ENCODE measurements around the gene CSMD2.

CSMD2 gene

DNA sequence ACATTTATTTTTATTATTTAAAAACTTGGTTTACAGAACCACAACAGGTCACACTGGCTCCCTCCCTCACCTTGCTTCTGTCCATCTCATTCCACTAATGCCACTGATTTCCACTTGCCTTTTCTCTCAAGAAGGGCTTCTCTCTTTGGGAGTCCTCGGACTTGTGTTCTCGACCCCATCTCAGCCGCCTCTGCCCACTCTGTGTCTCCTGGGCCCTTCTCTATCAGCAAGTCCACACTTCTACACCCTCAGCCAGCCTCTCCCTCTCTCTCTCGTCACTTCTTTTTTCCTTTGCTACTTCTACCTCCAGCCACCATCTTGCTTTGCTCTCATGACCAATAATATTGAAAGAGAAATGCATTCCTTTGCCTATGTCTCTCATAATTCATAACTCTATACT lies 171.7 kb downstream of the CSMD2 start:
- no peak for DNase-seq

- no peak for DNase-seq
Observed at GRCh38 chr1:33990281-33990680, 174.7 kb downstream of the CSMD2 start.

- DNase-seq = no peak
Observed at GRCh38 chr1:33988161-33988560, 176.9 kb downstream of the CSMD2 start.

DNA sequence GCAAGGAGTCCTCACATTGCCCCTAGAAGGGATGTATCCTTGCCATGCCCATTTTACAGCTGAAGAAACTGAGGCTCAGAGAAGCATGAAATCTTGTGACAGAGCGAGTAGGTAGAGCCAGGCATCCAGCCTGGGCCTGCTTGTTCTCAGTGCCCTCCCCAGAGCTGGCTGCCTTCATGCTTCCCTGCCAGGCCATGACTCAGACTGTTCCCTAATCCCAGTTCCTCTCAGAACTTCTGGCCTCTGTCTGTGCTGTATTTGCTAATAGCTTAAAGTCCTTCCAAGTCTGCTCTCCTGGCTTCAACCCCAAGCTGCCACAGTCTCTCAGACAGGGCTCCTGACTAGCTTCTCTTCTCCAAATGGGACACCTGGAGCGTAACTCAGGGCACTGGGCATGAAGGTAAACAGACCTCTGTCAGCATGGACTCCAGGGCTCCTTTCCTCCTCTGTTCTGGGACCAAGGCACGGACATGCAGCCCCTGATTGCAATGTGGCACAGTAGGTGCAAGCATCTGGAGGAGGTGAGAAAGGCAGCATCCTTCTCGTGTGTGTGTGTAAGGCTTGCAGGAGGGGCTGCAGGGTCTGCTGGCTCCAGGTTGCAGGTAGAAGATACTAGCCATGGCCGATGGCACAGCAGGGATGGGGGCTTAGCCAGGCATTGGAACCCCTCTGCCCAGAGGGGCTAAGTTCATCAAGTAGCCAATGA lies 178.5 kb downstream of the CSMD2 start:
- DNase-seq = no peak

DNA sequence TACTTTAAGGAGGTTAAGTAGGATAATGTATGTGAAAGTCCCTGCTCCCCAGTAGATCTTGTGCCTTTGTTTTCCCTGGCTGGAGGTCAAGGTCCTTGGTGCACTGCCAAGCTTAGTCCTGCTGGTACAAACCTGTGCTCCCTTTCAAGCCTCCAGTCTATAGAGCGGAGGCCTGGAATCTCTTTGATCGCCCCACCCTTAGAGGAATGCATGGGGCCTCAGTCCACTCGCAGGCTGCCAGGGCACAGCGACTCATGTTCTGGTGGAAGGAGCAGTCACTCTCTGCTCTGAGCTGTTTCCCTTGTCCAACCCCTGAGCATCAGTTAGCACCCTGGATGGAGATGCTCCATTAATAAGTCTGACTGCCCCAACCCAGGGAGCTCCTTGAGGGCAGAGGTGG lies 179.4 kb downstream of the CSMD2 start:
- no peak for DNase-seq

- no peak for DNase-seq
Observed at GRCh38 chr1:33984906-33985565, 180.0 kb downstream of the CSMD2 start.

DNA sequence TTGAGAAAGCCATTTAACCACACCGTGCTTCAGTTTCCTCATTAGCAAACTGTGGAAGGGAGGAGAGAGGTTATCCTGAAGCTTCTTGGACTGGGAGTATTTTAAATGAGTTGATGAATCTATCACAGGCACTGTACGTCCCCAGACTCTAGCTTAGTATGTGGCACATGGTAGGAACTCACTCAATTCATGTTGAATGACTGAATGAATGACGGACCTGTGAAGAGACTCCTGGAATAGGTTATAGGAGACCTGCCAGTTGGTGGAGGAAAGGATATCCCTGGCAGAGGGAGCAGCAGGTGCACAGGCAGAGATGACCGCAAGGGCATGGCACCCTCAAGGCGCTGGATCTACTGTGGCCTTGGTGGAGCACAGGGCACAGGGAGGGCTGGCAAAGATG lies 182.6 kb downstream of the CSMD2 start:
- DNase-seq = no peak

DNA sequence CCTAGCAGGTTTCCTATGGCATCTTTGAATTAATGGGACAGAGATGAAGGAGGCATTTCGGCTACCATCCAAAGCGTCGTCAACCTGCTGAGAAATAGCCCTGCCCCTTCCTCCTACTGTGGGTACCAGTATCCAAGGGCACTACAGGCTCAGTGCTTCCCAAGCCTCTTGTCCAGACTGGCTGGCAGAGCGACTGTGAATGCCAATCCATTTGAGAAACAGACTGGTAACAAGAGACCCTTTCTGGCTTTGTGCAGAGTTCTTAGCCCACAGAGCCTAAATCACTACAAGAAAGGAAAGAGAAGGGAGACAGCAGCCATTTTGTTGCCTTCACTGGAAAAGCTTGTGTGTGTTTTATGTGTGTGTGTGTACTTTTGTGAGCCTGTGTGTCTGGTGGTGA lies 185.7 kb downstream of the CSMD2 start:
- DNase-seq = no peak

- no peak for DNase-seq
Observed at GRCh38 chr1:33975961-33976360, 189.1 kb downstream of the CSMD2 start.

DNA sequence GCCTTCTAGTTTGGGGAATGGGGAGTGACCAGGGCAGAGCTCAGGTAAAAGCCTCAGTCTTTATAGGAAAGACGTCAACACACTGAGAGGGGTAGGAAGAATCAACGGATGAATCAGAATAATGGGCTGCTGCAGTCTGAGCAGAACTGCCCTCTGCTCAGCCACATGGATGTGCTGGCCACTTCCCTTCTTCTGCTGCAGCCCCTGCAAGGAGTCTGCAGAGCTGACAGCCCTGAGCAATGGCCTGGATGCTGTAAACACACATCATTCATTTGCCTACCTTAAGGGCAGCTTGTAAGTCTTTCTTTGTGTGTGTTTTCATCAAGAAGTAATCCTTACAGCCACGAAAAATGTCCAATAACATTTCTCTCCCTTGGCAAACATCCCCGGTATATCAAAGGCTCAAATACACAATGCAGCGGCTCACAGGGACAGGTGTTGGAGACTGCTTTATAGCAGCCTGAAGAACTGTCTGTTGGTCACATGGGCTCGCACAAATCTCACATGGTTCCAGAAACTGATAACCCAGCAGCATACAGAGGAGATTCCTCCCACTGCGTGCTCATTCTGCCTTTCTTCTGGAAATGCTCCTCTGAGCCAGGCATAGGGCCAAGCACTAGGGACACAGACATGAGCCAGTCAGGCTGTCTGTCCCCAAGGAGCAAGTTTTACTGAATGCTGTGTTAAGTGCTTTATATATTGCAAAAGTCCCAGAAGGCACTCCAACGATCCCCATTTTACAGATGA lies 191.1 kb downstream of the CSMD2 start:
- DNase-seq = no peak

- DNase-seq = no peak
Observed at GRCh38 chr1:33972676-33973395, 192.2 kb downstream of the CSMD2 start.

DNA sequence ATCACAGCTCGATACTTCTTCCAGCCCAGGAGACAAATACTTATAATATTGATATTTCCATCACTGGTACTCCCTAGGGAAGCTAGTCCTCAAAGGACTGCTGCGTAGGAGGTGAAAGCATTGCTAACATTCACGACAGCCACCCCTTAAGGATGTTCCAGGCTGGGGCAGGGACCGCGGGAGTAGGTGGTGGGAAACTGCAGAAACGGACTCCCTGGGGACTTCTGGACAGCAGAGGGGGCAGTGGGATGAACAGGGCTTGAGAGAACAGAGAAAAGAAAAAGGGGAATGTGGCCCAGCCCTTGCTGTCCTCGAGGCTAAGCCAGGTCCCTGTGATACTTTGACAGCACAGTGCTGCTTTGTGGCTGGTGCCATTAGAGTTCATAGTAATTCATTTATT lies 193.1 kb downstream of the CSMD2 start:
- DNase-seq = no peak

DNA sequence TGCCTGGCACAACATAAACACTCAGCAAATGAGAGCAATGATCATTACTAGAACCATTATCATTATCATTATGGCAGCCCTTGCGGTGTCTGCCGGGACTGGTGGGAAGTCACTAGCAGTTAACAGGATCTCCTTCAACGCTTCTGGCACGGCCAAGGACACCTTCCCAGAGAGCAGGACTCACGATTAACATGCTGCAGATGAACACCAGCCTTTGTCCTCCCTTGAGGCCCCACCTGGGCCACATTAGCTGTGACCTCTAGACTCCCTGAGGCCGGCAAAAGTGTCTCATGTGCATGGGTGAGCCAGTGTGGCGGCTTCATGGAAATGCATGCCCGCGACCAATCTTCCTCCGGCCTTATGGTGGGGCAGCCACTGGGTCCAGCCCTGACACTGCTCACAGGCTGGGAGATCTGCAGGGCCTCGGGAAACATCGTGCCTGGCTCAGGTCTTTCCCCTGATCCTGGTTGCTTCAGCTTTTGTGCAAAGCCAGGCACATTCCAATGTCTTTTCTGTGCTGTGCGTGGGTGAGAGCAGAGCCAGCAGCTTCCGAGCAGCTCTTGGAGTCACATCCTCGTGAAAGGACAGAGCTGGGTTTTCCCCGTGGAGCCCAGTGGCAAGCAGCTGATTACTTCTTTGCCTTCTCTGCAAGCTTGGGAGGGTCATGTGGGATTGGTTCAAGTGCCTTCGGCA lies 193.9 kb downstream of the CSMD2 start:
- DNase-seq = no peak

- no peak for DNase-seq
Observed at GRCh38 chr1:33970148-33970825, 194.7 kb downstream of the CSMD2 start.

DNA sequence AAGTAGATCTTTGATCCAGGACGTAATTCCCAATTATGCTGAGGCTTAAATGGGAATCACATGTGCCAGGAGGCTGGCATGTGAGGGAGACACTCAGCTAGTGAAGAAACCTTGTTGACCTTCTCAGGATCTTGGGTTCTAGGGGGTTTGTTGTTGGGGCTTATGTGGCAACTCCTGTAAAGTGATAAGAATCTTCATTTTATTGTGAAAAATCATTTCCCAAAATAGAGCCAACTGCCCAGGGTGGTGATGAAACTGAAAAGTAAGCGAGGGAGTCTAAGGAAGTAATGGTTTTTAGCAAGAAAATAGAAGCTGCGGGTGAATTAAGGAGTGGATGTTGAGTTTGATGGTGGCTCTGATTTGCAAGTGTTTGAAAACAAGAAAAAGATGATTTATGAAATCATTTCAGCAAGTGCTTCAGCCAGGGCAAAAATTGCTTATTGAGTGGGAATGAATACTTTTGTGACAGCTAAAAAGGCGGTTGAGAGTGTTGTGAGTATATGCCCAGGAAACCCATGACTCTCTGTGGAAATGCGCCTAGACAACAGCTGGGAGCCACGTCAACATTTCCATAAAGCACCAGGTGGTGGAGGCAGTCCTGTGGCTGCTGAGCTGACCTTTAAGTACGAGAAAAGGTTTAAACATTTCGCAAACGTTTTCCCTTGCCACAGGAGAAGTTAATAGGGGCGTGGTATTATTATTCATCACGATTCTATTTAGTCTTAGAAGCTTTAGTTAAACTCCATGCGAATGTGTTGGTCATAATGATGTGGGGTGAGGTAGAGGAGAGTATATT lies 198.5 kb downstream of the CSMD2 start:
- no peak for DNase-seq

GRCh38 chr1:33965086-33965485 lies 199.9 kb downstream of the CSMD2 start:
- DNase-seq = no peak

DNA sequence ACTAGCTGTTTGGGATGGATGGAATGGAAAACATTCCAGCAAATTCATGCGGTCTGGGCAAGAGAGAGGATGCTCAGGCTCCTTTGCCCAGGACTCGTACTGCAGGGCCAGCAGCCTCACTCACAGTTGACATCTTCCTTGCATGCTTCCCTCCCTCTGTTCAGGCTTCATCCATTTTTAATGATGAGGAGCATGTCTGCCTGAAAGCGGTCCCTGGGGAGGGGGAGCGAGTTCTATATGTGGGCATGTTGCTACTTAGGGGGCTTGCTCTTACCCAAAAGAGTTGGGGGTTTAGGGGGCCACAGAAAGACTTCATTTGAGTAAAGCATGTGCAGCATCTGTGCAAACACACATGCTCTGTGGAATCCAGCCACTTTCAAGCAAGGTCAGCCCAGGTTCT lies 203.0 kb downstream of the CSMD2 start:
- DNase-seq = no peak

DNA sequence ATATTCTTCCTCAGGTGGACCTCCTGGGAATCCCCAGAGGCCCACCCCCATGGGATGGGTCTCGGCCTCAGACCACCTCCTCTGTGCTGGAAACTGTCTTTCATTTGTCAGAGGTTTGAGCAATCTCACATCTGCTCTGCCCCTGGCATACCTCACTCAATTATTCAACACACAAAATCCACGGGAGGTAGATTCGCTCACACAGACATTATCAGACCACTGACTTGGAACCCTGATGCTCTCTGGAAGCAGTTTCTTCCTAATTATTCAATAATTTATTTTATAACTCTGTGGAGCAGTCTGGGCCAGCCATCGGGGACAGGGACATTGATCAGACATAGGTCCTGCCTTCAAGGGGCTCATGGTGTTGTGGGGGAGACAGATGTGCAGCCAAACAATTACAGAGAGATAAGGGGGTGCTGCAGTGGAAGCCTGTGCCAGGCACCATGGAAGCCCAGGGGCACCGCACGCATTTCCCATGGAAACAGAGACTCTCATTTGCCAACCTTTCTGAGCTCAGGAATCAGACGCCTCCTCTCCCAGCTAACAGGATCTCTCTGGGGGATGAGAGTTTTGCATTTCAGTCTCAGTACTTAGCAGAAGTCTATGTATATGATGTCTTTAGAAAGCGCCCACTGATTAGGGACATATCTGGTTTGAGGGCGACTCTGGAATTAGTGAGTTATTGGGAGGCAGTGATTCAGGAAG lies 204.7 kb downstream of the CSMD2 start:
- no peak for DNase-seq

GRCh38 chr1:33957854-33958253 lies 207.2 kb downstream of the CSMD2 start:
- DNase-seq = no peak

GRCh38 chr1:33955096-33955495 lies 209.9 kb downstream of the CSMD2 start:
- DNase-seq = no peak

- DNase-seq = no peak
Observed at GRCh38 chr1:33949570-33949969, 215.5 kb downstream of the CSMD2 start.

All from bone marrow (tissue), 2 donors.